GM19023 (cell line): ENCODE measurements around the gene JADE3.

Source experiments
- ATAC-seq: cut with Tn5 transposase; IDR thresholded peaks from one replicate; pipeline ENCODE4 v1.9.1; 2021; ENCODE audit warnings: mild to moderate bottlenecking, moderate library complexity; ENCODE audit not compliant: unreplicated experiment

The JADE3 gene

DNA sequence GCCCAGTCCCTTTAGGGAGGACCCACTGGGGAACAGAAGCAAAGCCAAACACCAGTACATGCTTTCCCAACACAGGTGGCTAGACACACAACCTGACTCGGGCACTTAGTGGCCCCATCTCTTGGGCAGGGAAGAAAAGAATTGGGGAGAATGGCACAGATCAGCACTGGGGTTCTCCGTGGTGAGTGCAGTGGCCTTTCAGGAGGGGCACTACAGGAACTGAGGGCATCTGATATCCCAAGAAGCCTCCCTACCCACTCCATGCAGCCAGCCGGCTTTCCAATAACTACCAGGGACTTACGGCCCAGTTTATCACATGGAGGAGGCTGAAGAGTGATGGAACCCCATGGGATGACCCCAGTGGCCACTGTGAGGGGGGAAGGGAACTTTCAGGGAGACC, 189.0 kb downstream of the JADE3 start:
- ATAC-seq = no peak
